Activated T-helper 1 cell treated with anti-CD3 and anti-CD28 coated beads, Interleukin-12 subunit alpha, Interleukin-12 subunit beta, Interleukin-2, Interleukin-4 antibody, amounts not matched to agents 30 ng/mL and 10 ng/mL and 1 ng/mL, durations not matched to agents 14 hours and 24 hours and 36 hours (primary cell): ENCODE results near the gene PRPF8. TPM values are rescaled to one million over a fixed set of nuclear protein-coding genes. Genes with fewer than 3 reads are reported as not detected.
"Not testable (repeated sequence)": the region's sequence is repeated elsewhere in the genome, so short reads cannot be mapped to it uniquely, and the experiment has no call there.

Experiments used
- DNase-seq: peaks from one replicate; pipeline ENCODE4 v3.0.0; 2021; ENCODE audit warnings: low spot score
- H3K27ac Mint-ChIP-seq: one replicate; pipeline ENCODE4 v1.8.0; 2021; ENCODE audit warnings: mild to moderate bottlenecking, mixed read lengths
- H3K27me3 Mint-ChIP-seq: one replicate; pipeline ENCODE4 v1.8.0; 2022; ENCODE audit warnings: mild to moderate bottlenecking, moderate library complexity, mixed read lengths; ENCODE audit not compliant: insufficient read depth
- H3K36me3 Mint-ChIP-seq: one replicate; pipeline ENCODE4 v1.8.0; 2021; ENCODE audit warnings: low read depth, mixed read lengths
- H3K4me1 Mint-ChIP-seq: one replicate; pipeline ENCODE4 v1.8.0; 2021; ENCODE audit warnings: low read depth, mixed read lengths
- H3K4me3 Mint-ChIP-seq: one replicate; pipeline ENCODE4 v1.8.0; 2021; ENCODE audit warnings: mild to moderate bottlenecking, moderate library complexity, mixed read lengths
- H3K9me3 Mint-ChIP-seq: one replicate; pipeline ENCODE4 v1.8.0; 2021; ENCODE audit warnings: mixed read lengths
- intact Hi-C: fragments of 100-400 bp; cut with micrococcal nuclease; formaldehyde crosslinking; loops from one replicate; pipeline ENCODE4 v1.15.1; 2024
- total RNA-seq: library from RNA; stranded (reverse); gene quantifications from 2 replicates; pipeline ENCODE4 v1.2.3, GENCODE V29; 2022

Gene PRPF8
- total RNA-seq, 1 donor from 2014 or later: 410 TPM

- Mint-ChIP-seq H3K36me3 (no peaks in the 10 kb centered on the region), H3K9me3 (no peaks in the 10 kb centered on the region), H3K27ac (no peak overlapping the region), H3K4me3 (no peak overlapping the region), H3K4me1 (no peaks in the 10 kb centered on the region), H3K27me3 (peaks cover 10% of the 10 kb centered on the region)
- intact Hi-C loops: no loop called here
- DNase-seq: no peak
Measured at GRCh38 chr17:1697681-1698080, 13.0 kb upstream of the PRPF8 start.

DNA sequence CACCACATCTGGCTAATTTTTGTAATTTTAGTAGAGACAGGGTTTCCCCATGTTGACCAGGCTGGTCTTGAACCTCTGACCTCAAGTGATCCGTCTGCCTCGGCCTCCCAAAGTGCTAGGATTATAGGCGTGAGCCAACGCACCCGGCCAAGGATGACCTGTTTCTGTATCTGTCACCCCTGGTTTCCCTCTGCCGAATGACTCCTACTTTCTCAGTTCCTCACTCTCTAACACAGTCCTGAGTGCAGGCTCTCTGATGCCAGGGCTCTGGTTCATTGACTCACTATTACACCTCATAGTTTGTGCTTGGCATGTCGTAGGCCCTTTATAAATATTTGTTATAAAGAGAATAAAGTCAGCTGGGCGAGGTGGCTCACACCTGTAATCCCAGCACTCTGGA, 10.7 kb upstream of the PRPF8 start:
- H3K36me3 Mint-ChIP-seq: no peaks in the 10 kb centered on the region
- H3K4me1 Mint-ChIP-seq: no peaks in the 10 kb centered on the region
- H3K27me3 Mint-ChIP-seq: peaks cover 4% of the 10 kb centered on the region
- DNase-seq: no peak
- no peak overlapping the region for H3K27ac Mint-ChIP-seq
- H3K4me3 Mint-ChIP-seq: no peak overlapping the region
- intact Hi-C loops: no loop called here
- no peaks in the 10 kb centered on the region for H3K9me3 Mint-ChIP-seq

DNA sequence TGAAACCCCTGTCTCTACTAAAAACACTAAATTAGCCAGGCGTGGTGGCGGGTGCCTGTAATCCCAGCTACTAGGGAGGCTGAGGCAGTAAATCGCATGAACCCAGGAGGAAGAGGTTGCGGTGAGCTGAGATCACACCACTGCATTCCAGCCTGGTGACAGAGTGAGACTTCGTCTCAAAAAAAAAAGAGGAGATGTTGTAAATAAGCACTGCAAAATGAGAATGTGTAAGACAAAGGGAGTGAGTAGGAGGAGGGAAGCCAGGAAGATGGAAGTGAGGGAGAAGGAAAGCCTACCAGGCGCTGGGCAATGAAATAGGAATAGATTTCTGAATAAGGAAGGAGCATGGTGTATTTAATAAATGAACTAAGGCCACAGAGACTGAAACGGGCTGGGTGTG, 8.7 kb upstream of the PRPF8 start:
- Mint-ChIP-seq H3K4me1 (no peaks in the 10 kb centered on the region), H3K27ac (no peak overlapping the region), H3K27me3 (peaks cover 3% of the 10 kb centered on the region), H3K4me3 (no peak overlapping the region), H3K9me3 (no peaks in the 10 kb centered on the region), H3K36me3 (no peaks in the 10 kb centered on the region)
- intact Hi-C loops: no loop called here
- DNase-seq: no peak

- intact Hi-C loops: no loop called here
- no peak overlapping the region for H3K4me3 Mint-ChIP-seq
- H3K9me3 Mint-ChIP-seq: no peaks in the 10 kb centered on the region
- H3K4me1 Mint-ChIP-seq: peaks cover 4% of the 10 kb centered on the region
- no peak overlapping the region for H3K27ac Mint-ChIP-seq
- DNase-seq: no peak
- no peaks in the 10 kb centered on the region for H3K36me3 Mint-ChIP-seq
- no peaks in the 10 kb centered on the region for H3K27me3 Mint-ChIP-seq
Measured at GRCh38 chr17:1690544-1691221, 6.0 kb upstream of the PRPF8 start.

GRCh38 chr17:1688405-1688804, 3.7 kb upstream of the PRPF8 start:
- H3K9me3 Mint-ChIP-seq, H3K27ac Mint-ChIP-seq, DNase-seq, H3K27me3 Mint-ChIP-seq, intact Hi-C loops, H3K4me3 Mint-ChIP-seq: not testable (repeated sequence)
- peaks cover 13% of the 10 kb centered on the region for H3K36me3 Mint-ChIP-seq
- peaks cover 14% of the 10 kb centered on the region for H3K4me1 Mint-ChIP-seq

GRCh38 chr17:1686086-1686485, 1.4 kb upstream of the PRPF8 start:
- Mint-ChIP-seq H3K9me3 (no peaks in the 10 kb centered on the region), H3K36me3 (peaks cover 33% of the 10 kb centered on the region), H3K27ac (no peak overlapping the region), H3K27me3 (no peaks in the 10 kb centered on the region), H3K4me1 (peaks cover 29% of the 10 kb centered on the region), H3K4me3 (peak overlapping the region; percentile 2)
- no peak for DNase-seq
- intact Hi-C loops: no loop called here

- DNase-seq: no peak
- H3K4me3 Mint-ChIP-seq: peak overlapping the region; percentile 97
- peak overlapping the region; percentile 93 for H3K27ac Mint-ChIP-seq
- H3K36me3 Mint-ChIP-seq: peaks cover 59% of the 10 kb centered on the region
- H3K27me3 Mint-ChIP-seq: no peaks in the 10 kb centered on the region
- H3K9me3 Mint-ChIP-seq: no peaks in the 10 kb centered on the region
- intact Hi-C loops: no loop called here
- peaks cover 36% of the 10 kb centered on the region for H3K4me1 Mint-ChIP-seq
Measured at GRCh38 chr17:1683459-1683858, 1.2 kb downstream of the PRPF8 start.

DNA sequence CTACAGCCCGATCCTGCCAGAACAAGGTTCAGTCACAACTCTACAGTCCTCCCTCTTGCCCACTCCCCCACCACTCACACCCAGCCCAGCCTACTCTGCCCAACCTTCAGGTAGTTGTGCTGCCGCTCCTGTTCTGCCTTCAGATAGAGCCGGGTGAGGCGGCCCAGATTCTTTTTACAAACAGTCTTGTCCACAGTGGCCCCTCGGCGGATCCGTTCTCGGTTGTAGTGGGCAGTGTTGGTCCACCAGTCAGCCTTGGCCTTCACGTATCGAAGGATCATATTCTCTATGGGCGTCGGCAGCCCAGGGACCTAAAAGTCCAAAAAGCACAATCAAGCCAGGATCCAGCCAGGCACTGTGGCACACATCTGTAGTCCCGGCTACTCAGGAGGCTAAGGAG, 8.3 kb downstream of the PRPF8 start:
- Mint-ChIP-seq H3K4me1 (peaks cover 13% of the 10 kb centered on the region), H3K9me3 (no peaks in the 10 kb centered on the region), H3K36me3 (peaks cover 72% of the 10 kb centered on the region), H3K27ac (no peak overlapping the region), H3K4me3 (no peak overlapping the region), H3K27me3 (no peaks in the 10 kb centered on the region)
- intact Hi-C loops: no loop called here
- DNase-seq: no peak

DNA sequence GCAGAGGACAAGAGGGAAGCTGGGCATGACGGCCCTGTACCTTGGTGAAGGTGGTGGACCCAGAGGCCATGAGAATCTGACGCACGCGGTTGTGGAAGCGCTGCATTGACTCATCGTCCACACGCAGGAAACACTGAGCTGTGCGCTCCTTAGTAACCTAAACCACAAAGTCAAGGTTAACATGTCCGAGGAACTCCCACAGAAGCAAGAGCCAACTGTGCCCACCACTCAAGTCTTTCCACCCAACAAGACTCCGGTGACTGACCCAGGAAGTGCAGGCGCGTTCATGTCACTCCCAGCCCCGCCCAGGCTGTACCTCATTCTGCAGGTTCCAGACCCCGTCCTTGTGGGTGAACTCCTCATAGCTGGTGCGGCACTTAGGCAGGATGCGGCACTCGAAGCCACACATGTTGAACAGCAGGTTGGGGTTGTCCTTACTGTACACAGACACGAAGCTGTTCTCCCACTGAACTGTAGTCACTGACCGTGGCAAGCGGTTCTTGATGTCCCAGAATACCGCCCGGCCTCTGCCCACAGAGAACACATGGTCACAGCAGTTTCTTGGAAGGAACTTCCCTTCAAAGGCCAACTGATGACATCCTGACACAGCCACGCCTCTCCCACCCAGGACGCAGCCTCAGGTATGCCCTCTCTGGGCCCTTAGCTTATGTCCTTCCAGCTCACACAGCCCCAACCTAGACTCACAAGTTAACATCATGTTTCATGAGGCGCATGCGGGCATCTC, 11.5 kb downstream of the PRPF8 start:
- no peak for DNase-seq
- no peaks in the 10 kb centered on the region for H3K9me3 Mint-ChIP-seq
- peaks cover 59% of the 10 kb centered on the region for H3K36me3 Mint-ChIP-seq
- no peak overlapping the region for H3K27ac Mint-ChIP-seq
- no peak overlapping the region for H3K4me3 Mint-ChIP-seq
- H3K27me3 Mint-ChIP-seq: no peaks in the 10 kb centered on the region
- intact Hi-C loops: no loop called here
- peaks cover 14% of the 10 kb centered on the region for H3K4me1 Mint-ChIP-seq

GRCh38 chr17:1663934-1664333, 20.7 kb downstream of the PRPF8 start:
- H3K27ac Mint-ChIP-seq, H3K4me1 Mint-ChIP-seq, intact Hi-C loops, H3K9me3 Mint-ChIP-seq, H3K27me3 Mint-ChIP-seq, DNase-seq, H3K4me3 Mint-ChIP-seq: not testable (repeated sequence)
- H3K36me3 Mint-ChIP-seq: peaks cover 47% of the 10 kb centered on the region

DNA sequence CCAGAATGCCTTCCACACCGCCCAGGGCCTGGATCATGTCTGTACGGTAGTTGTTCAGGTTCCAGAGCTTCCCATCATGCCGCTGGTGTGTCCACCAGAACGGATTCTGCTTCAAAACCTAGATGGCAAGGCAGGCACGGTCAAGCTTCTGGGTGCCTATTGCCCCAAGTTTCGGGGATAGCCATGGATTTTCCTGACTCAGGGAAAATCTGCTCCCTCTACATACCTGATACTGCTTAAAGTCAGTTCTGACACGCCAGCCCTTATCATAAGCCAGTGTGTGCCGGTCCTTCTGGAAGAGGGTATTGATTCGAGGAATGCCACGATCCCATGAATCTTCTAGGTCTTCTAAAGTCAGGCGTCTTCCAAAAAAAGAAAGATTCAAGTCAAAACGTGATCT, 23.6 kb downstream of the PRPF8 start:
- Mint-ChIP-seq H3K27ac (no peak overlapping the region), H3K4me1 (no peaks in the 10 kb centered on the region), H3K9me3 (no peaks in the 10 kb centered on the region), H3K27me3 (no peaks in the 10 kb centered on the region), H3K4me3 (no peak overlapping the region), H3K36me3 (peaks cover 55% of the 10 kb centered on the region)
- no peak for DNase-seq
- intact Hi-C loops: no loop called here

- Mint-ChIP-seq H3K27me3 (no peaks in the 10 kb centered on the region), H3K9me3 (no peaks in the 10 kb centered on the region), H3K4me1 (no peaks in the 10 kb centered on the region), H3K27ac (no peak overlapping the region), H3K4me3 (no peak overlapping the region), H3K36me3 (peaks cover 68% of the 10 kb centered on the region)
- intact Hi-C loops: no loop called here
- DNase-seq: no peak
Measured at GRCh38 chr17:1658100-1658499, 26.6 kb downstream of the PRPF8 start.

GRCh38 chr17:1653735-1654134, 30.9 kb downstream of the PRPF8 start:
- Mint-ChIP-seq H3K4me3 (no peak overlapping the region), H3K27ac (no peak overlapping the region)

More at GRCh38 chr17:1653735-1654134, 30.9 kb downstream of the PRPF8 start:
- H3K9me3 Mint-ChIP-seq: no peaks in the 10 kb centered on the region
- H3K36me3 Mint-ChIP-seq: peaks cover 65% of the 10 kb centered on the region
- no peaks in the 10 kb centered on the region for H3K27me3 Mint-ChIP-seq
- DNase-seq: no peak
- H3K4me1 Mint-ChIP-seq: no peaks in the 10 kb centered on the region
- intact Hi-C loops: no loop called here
